ENCODE measurements around the gene NKX1-1. TPM values are rescaled to one million over a fixed set of nuclear protein-coding genes. Genes with fewer than 3 reads are reported as not detected.
"Not testable (repeated sequence)": the region's sequence is repeated elsewhere in the genome, so short reads cannot be mapped to it uniquely, and the experiment has no call there.

The NKX1-1 gene
- total and polyA plus RNA-seq, 2 experiments from 2014 or later = not detected

- Histone ChIP-seq H3K4me2 (no peak overlapping the region), H3K36me3 (ENCODE audit: insufficient read depth) (no peaks in the 10 kb centered on the region), H3K4me1 (ENCODE audit: insufficient read depth) (no peaks in the 10 kb centered on the region), H3K27ac (ENCODE audit: low read depth) (no peak overlapping the region), H4K20me1 (replicated peaks; ENCODE audit: insufficient read depth) (no peaks in the 10 kb centered on the region), H2AFZ (no peak overlapping the region), H3K4me3 (no peak overlapping the region), H3K27me3 (ENCODE audit: insufficient read depth) (no peaks in the 10 kb centered on the region), H3F3A (replicated peaks; ENCODE audit: low read depth) (no peaks in the 10 kb centered on the region), H3K9me2 (ENCODE audit: insufficient read depth) (no peaks in the 10 kb centered on the region), H3K79me2 (replicated peaks; ENCODE audit: insufficient read depth) (no peaks in the 10 kb centered on the region)
- no peak for ATAC-seq
- TF ChIP-seq EZH2phosphoT487 (IDR thresholded peaks at IDR 0.05; ENCODE audit: unreplicated experiment) = no peak
- Mint-ChIP-seq H3K27ac (no peak overlapping the region), H3K27me3 (ENCODE audit: insufficient read depth, low read depth, poor library complexity) (peaks cover 10% of the 10 kb centered on the region), H3K4me1 (no peaks in the 10 kb centered on the region), H3K9me3 (peaks cover 22% of the 10 kb centered on the region), H3K4me3 (no peak overlapping the region), H3K36me3 (ENCODE audit: low read depth) (peaks cover 24% of the 10 kb centered on the region)
- no peak for DNase-seq (ENCODE audit: low spot score)
These were observed 12.4 kb downstream of the NKX1-1 start for GRCh38 chr4:1393866-1394265.

- not testable (repeated sequence) for H3K4me1 ChIP-seq (ENCODE audit: insufficient read depth); H3K27ac Mint-ChIP-seq; H3K4me3 ChIP-seq; H3K4me2 ChIP-seq; H3F3A ChIP-seq (replicated peaks; ENCODE audit: low read depth); ATAC-seq; DNase-seq (ENCODE audit: low spot score); H2AFZ ChIP-seq; H3K36me3 ChIP-seq (ENCODE audit: insufficient read depth); H3K27ac ChIP-seq (ENCODE audit: low read depth); H3K4me1 Mint-ChIP-seq; H4K20me1 ChIP-seq (replicated peaks; ENCODE audit: insufficient read depth); H3K9me2 ChIP-seq (ENCODE audit: insufficient read depth); H3K27me3 Mint-ChIP-seq (ENCODE audit: insufficient read depth, low read depth, poor library complexity); H3K79me2 ChIP-seq (replicated peaks; ENCODE audit: insufficient read depth); H3K4me3 Mint-ChIP-seq; H3K27me3 ChIP-seq (ENCODE audit: insufficient read depth)
- peaks cover 25% of the 10 kb centered on the region for H3K36me3 Mint-ChIP-seq (ENCODE audit: low read depth)
- peaks cover 22% of the 10 kb centered on the region for H3K9me3 Mint-ChIP-seq
These were observed 12.9 kb downstream of the NKX1-1 start for GRCh38 chr4:1393363-1393762.

GRCh38 chr4:1385373-1386340 is 20.6 kb downstream of the NKX1-1 start:
- no peak overlapping the region for H3K27ac ChIP-seq (ENCODE audit: low read depth)
- H4K20me1 ChIP-seq (replicated peaks; ENCODE audit: insufficient read depth) = no peaks in the 10 kb centered on the region
- H2AFZ ChIP-seq = no peak overlapping the region
- no peak overlapping the region for H3K4me3 ChIP-seq
- no peaks in the 10 kb centered on the region for H3F3A ChIP-seq (replicated peaks; ENCODE audit: low read depth)
- H3K4me2 ChIP-seq = no peak overlapping the region
- Mint-ChIP-seq H3K27ac (no peak overlapping the region), H3K4me3 (no peak overlapping the region), H3K4me1 (no peaks in the 10 kb centered on the region), H3K9me3 (peaks cover 6% of the 10 kb centered on the region; the same call in 1 of the 3 replicates), H3K36me3 (ENCODE audit: low read depth) (peaks cover 8% of the 10 kb centered on the region; the same call in 1 of the 3 replicates), H3K27me3 (ENCODE audit: insufficient read depth, low read depth, poor library complexity) (no peaks in the 10 kb centered on the region)
- no peaks in the 10 kb centered on the region for H3K4me1 ChIP-seq (ENCODE audit: insufficient read depth)
- no peaks in the 10 kb centered on the region for H3K79me2 ChIP-seq (replicated peaks; ENCODE audit: insufficient read depth)
- H3K36me3 ChIP-seq (ENCODE audit: insufficient read depth) = no peaks in the 10 kb centered on the region
- no peaks in the 10 kb centered on the region for H3K27me3 ChIP-seq (ENCODE audit: insufficient read depth)
- no peak for DNase-seq (ENCODE audit: low spot score)
- ATAC-seq = no peak
- H3K9me2 ChIP-seq (ENCODE audit: insufficient read depth) = no peaks in the 10 kb centered on the region
- TF ChIP-seq NANOG (IDR thresholded peaks at IDR 0.05; ENCODE audit: borderline replicate concordance) (no peak), ZNF462 (CRISPR knock-in tag; IDR thresholded peaks at IDR 0.05) (no peak), EZH2phosphoT487 (IDR thresholded peaks at IDR 0.05; ENCODE audit: unreplicated experiment) (no peak), ETS1 (IDR thresholded peaks at IDR 0.05) (no peak), JUNB (IDR thresholded peaks at IDR 0.05; ENCODE audit: unreplicated experiment) (no peak)
